Mucosa of descending colon (tissue), 3 donors: ENCODE measurements around the gene GIGYF2. TPM values are rescaled to one million over a fixed set of nuclear protein-coding genes. Genes with fewer than 3 reads are reported as not detected.

Experiments used
- ATAC-seq: fragments of 200-7000 bp; cut with Tn5 transposase; one replicate; pipeline ENCODE4 v1.9.1; 2020; ENCODE audit warnings: mild to moderate bottlenecking, moderate library complexity
- DNase-seq, 3 donors: peaks; one replicate each; pipeline ENCODE4 v3.0.0-alpha.2; 2020
- H3K36me3 ChIP-seq: fragments of 200-600 bp; one replicate; pipeline ENCODE4 v1.8.0; 2021; ENCODE audit warnings: low read depth, mild to moderate bottlenecking
- H3K4me1 ChIP-seq: fragments of 200-600 bp; one replicate; pipeline ENCODE4 v1.8.0; 2021; ENCODE audit warnings: low read depth, mild to moderate bottlenecking
- H3K4me3 ChIP-seq: fragments of 200-600 bp; one replicate; pipeline ENCODE4 v1.8.0; 2021; ENCODE audit warnings: mild to moderate bottlenecking
- H3K9me3 ChIP-seq: fragments of 200-600 bp; one replicate; pipeline ENCODE4 v1.8.0; 2021; ENCODE audit warnings: mild to moderate bottlenecking
- intact Hi-C, 2 donors: fragments of 100-400 bp; cut with DNase I in 1 of 2; cut with micrococcal nuclease in 1 of 2; formaldehyde crosslinking; loops; one replicate each; pipeline versions ENCODE4 v1.11.0 to v1.11.1; 2022; cut with DNase I, micrococcal nuclease
- total RNA-seq, 3 donors: library from RNA; stranded (reverse); fragmentation: NEBNext Ultra II Directional in 2 of 3; extraction: Animal tissue kit (Norgen Biotek cat#: 25700) in 2 of 3; gene quantifications; one replicate each; pipeline versions ENCODE4 v1.2.1 to v1.2.4, GENCODE V29; 2021 to 2023
- TF ChIP-seq, protein P1 (sequence below): fragments of 200-600 bp; IDR thresholded peaks from one replicate; pipeline ENCODE4 v1.8.0; 2022; ENCODE audit warnings: antibody characterized with exemption, mild to moderate bottlenecking
- donor health status: DM: no; HTN: no; CAD: no; lungs with moderate emphysema.
- donor health status: DM: no; HTN: no; CAD: no.
- donor health status: DM: no; HTN: yes; CAD: no.

GIGYF2 gene
- total RNA-seq, 3 donors from 2014 or later, result 57.8 to 82.1 (median 74.8) TPM

DNA sequence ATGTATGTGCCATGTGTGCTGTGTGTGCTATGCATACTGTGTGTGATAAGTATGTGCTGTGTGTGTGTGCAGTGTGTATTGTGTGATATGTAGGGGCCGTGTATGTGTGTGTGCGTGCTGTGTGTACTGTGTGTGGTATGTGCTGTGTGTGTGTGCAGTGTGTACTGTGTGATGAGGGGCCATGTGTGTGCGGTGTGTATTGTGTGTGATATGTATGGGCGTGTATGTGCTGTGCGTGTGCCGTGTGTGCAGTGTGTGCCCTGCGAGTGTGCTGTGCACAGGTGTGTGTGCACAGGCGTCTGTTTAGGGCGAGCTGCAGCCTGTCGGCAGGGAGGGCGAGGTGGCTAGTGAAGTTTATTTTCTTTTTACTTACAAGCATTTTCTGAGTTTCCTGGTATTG, 189.0 kb downstream of the GIGYF2 start:
- no peak for DNase-seq

DNA sequence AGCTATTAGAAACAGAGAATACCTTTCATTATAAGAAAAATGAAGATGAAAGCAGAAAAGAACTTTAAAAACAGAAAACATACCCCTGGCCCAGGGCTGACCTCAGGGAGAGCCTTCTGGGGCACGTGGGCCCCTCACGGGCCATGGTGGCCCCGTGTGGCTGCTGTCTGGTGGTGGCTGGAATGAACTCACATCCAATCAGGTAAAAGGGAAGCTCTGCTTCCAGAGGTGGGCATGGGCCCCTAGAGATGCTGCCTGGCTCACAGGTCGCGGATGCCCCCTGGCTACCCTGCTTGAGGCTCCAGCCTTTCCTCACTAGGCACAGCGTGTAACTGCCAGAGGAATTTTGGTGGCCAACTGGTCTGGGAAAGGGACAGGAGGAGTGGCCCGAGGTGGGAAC, 189.5 kb downstream of the GIGYF2 start:
- no peak for ATAC-seq
- no peak for DNase-seq
- H3K9me3 ChIP-seq, result no peaks in the 10 kb centered on the region
- TF ChIP-seq, protein P1, sequence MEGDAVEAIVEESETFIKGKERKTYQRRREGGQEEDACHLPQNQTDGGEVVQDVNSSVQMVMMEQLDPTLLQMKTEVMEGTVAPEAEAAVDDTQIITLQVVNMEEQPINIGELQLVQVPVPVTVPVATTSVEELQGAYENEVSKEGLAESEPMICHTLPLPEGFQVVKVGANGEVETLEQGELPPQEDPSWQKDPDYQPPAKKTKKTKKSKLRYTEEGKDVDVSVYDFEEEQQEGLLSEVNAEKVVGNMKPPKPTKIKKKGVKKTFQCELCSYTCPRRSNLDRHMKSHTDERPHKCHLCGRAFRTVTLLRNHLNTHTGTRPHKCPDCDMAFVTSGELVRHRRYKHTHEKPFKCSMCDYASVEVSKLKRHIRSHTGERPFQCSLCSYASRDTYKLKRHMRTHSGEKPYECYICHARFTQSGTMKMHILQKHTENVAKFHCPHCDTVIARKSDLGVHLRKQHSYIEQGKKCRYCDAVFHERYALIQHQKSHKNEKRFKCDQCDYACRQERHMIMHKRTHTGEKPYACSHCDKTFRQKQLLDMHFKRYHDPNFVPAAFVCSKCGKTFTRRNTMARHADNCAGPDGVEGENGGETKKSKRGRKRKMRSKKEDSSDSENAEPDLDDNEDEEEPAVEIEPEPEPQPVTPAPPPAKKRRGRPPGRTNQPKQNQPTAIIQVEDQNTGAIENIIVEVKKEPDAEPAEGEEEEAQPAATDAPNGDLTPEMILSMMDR, result no peak
- H3K4me1 ChIP-seq, result no peaks in the 10 kb centered on the region
- no peak overlapping the region for H3K4me3 ChIP-seq
- intact Hi-C loops, result no loop called here
- H3K36me3 ChIP-seq, result no peaks in the 10 kb centered on the region

More for the DNA sequence above, 189.0 kb downstream of the GIGYF2 start:
- H3K4me3 ChIP-seq, result no peak overlapping the region
- TF ChIP-seq, protein P1, result no peak
- ATAC-seq, result no peak
- intact Hi-C loops, result no loop called here
- H3K9me3 ChIP-seq, result no peaks in the 10 kb centered on the region
- H3K4me1 ChIP-seq, result no peaks in the 10 kb centered on the region
- H3K36me3 ChIP-seq, result no peaks in the 10 kb centered on the region

DNA sequence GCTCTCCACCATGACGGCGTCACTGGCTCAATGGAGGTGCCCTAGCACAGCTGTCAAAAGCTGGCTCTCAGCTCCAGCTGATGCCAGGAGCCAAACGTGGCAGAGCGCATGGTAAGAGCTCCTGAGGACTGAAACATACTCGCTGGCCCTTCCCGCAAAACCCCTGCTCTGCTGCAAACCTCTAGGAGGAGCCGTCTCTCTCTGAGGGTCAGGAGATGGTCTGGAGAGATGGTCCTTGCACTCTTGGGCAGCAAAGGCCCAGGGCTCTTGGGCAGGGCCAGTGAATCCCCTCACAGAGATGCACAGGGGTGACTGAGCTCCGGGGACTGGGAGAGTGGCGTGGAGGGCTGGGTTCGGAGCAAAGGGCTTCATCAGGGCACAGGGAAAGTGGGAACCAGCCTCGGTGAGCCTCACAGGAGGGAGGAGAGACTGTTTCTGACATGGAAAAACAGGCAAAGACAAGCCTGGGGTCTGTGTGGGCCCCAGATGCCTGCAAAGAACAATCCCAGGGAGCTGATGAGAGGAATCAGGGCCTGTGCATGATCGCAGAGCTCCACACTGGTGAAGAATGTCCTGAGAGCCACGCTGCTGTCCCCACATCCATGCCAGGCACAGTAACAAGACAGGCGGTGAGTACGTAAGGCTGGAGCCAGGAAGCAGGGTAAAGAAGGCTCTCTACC, 190.2 kb downstream of the GIGYF2 start:
- no peaks in the 10 kb centered on the region for H3K36me3 ChIP-seq
- H3K4me3 ChIP-seq, result no peak overlapping the region
- intact Hi-C loops, result no loop called here
- no peak for ATAC-seq
- TF ChIP-seq, protein P1, result no peak
- H3K9me3 ChIP-seq, result no peaks in the 10 kb centered on the region
- H3K4me1 ChIP-seq, result no peaks in the 10 kb centered on the region
- DNase-seq, result peak in 1 of 3 donors; percentile 4

GRCh38 chr2:232888099-232888836, 191.1 kb downstream of the GIGYF2 start:
- ATAC-seq, result no peak

GRCh38 chr2:232888839-232889529, 191.9 kb downstream of the GIGYF2 start:
- H3K36me3 ChIP-seq, result no peaks in the 10 kb centered on the region
- intact Hi-C loops, result no loop called here
- ATAC-seq, result no peak
- DNase-seq, result peak in 1 of 3 donors; percentile 22
- TF ChIP-seq, protein P1, result no peak
- H3K4me1 ChIP-seq, result no peaks in the 10 kb centered on the region
- no peak overlapping the region for H3K4me3 ChIP-seq
- H3K9me3 ChIP-seq, result no peaks in the 10 kb centered on the region

More at GRCh38 chr2:232888099-232888836, 191.1 kb downstream of the GIGYF2 start:
- DNase-seq, result peak in 2 of 3 donors; percentile 8 to 20
- Histone ChIP-seq H3K4me1 (no peaks in the 10 kb centered on the region), H3K9me3 (no peaks in the 10 kb centered on the region), H3K36me3 (no peaks in the 10 kb centered on the region), H3K4me3 (no peak overlapping the region)
- intact Hi-C loops, result no loop called here
- TF ChIP-seq, protein P1, result no peak
